Stimulated activated CD4-positive, alpha-beta T cell treated with anti-CD3 and anti-CD28 coated beads, Interleukin-1b, Interleukin-23, amount 100 ng/mL, for 24 hours (primary cell): ENCODE data around the gene DGKB.

ENCODE experiments used
- DNase-seq, 4 experiments: peaks; one replicate each; pipeline ENCODE4 v3.0.0-alpha.2; 2020; ENCODE audit warnings: low read depth in 4 of 4, low spot score in 1 of 4

DGKB gene

DNA sequence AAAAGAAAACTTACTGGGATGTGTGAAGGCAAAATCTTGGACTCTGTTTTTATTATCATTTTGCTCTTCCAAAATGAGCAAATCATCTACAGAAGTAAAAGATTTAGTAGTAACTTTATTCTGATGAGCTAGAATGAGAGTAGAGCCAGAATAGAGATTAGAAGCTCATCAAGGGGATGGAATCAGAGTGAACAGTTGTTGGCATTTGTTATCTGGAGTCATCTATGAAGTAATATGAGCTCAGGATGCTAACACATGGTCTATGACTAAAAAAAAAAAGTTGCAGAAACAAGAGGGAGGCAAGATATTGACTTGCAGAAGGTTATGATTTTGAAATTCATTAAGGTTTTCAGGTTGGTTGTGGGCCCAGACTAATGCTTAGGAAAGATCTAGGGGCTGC, 504.0 kb downstream of the DGKB start:
- DNase-seq = no peak

DNA sequence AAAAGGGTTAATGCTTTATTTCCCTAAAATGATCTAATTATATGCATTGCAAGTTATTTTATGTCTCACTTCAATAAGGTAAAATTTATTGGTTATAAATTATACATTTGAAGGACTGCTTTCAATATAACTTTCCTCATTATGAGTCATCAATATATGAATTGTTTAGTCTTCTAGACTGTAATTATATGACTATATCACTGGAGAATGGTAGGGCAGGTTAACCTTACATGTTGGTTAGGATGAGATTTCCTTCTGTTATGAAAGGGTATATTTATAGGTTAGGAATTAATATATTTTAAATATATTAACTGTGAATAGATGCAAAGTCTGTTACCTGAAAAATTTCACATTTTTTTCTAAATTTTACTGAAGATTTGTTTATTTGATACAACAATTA, 506.7 kb downstream of the DGKB start:
- no peak for DNase-seq

DNA sequence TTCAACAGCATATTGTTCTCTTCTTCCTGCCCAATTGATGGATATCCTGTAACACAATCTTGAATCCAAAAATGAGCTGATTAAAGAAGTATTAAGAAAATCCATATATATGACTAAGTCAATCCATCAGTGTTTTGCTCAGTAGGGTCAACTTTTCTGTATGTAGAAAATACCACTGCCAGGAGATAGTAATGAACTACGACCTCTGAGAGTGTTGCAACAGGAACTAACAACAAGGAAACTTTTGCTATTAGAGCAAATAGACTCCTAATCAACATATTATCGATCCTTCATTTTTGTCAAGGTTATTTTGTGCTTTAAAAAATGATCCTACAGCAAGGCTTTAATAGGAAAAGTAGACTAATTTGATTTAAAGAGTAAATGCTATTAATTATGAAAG, 507.8 kb downstream of the DGKB start:
- DNase-seq = no peak

DNA sequence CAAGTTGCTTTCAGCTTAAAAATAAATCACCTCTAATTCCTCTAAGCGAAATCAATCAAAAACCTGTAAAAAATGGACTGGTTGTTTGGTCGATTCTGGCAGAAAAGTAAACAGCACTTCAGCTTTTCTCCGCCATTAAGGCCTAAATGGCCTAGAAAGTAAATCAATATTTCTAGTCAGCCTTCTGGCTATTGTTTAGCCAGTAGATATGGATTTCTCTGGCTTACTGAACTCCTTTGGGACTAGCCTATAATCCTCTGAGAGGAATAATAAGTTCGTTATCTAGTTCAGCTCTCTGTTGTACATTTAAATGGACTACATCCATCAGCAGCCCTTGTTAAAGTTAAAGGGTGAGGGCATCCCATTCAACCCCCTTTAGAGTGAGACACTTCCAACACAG, 513.0 kb downstream of the DGKB start:
- no peak for DNase-seq

DNA sequence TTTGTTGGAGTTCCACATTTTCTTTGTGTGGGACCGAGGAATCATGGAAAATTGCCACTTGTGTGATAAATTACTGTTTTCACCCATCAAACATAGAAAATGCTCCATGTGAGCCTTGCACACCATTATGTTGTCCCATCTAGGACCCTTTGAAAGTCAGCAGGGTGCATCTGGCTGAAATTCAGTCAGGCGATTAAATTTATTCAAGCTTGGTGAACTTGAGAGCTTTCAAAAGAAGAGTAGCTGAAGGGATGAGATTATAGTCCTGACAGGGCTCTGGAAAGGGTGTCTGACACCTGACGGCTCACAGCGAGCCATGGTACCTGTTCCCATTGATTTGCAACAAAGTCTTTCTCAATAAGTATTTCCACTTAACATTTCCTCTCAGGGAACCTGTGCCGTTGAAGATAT, 513.4 kb downstream of the DGKB start:
- DNase-seq = no peak

DNA sequence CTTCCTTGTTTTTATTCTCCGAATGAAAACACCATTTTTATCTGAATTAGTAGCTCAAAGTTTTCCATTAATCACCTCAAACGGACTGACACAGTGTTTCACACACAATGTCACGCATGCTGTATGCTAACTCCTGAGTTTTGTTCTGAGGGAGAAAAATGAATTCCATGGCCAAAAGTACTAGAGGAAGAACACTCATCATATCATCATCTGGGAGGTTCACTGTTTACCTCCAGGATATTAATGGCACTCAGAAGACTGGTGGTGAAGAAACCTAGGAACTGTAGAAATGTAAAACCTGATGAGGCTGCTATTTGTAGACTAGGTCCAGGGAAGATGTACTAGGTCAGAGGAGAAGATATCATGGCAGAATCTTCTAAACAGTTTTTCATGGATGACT, 517.5 kb downstream of the DGKB start:
- no peak for DNase-seq

DNA sequence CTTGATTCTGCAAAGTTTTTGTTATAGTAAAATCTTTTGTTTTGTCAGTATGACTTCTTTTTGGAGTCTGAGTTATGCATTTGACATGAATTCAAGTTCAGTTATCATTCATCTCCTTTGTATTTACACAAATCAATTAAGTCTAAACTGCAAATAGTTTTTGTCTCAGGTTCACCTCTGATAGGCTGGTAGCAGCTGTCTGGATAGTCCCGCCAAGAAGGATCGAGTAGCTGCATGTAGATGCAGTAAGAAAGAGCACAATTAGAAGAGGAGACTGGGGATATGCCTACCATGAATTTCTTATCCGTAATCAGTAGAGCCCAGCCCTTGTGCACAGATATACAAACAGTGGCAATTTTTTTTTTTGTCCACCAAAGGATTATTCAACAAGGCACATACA, 520.6 kb downstream of the DGKB start:
- DNase-seq = no peak

DNA sequence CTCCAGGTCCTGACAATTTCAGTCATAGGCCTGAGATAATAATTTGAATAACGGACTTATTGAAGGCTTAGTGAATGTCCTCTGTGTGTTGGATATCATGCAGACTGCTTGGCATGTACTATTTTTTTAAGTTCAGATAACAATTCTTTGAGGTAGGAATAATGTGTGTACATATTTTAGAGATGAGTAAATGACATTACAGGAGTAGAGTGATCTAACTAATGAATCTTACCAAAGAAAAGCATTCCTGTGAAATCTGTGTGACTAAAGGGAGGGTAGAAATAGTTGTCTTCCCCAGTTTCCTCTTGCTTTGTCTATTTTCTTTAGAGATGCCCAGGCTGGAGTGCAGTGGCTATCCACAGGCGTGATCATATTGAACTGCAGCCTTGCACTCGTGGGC, 521.2 kb downstream of the DGKB start:
- no peak for DNase-seq

DNA sequence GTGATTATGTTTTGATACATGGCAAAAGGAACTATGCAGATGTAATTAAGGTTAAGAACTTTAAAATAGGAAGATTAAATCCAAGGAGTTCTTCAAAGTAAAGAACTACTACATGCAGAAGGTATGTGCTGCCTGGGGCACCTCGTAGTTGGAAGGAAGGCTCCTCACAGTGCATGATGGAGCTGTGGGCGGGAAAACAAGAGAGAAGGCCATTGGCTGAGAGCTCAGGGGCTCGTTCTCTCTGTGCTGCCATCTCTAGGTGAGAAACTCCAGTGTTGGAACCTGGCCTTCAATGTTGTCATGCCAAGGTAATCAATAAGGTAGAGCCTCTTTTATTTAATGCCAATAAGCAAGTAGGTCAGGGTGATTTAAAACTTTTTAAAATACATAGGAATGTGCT, 521.7 kb downstream of the DGKB start:
- DNase-seq = no peak

DNA sequence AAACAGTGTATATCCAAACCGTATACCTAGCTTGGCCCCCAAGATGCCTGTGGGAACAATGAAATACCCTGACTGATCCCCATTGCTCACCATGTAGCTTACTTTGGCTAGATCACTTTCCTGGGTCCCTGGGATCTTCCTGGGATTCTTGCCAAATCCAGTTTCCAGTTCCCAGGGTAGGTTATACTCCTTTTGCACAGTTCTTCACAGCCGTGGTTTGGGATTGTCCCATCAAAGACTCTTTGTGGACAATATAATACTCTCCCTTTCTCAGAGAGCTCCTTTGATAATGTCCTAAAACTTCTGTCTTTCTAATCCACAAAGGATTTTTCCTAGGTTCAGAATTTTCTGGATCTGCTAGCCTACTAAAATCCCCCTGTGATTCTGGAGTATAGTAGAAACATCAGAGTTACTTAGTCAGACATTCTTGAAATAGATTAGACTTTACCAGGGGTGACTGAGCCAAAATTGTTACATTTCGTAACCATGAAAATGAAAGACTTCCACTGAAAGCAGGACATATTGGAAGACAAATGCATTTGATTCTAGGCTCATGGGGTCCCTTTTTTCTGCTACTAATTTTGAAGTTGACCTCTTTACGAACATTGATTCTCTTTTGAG, 524.8 kb downstream of the DGKB start:
- DNase-seq = no peak

DNA sequence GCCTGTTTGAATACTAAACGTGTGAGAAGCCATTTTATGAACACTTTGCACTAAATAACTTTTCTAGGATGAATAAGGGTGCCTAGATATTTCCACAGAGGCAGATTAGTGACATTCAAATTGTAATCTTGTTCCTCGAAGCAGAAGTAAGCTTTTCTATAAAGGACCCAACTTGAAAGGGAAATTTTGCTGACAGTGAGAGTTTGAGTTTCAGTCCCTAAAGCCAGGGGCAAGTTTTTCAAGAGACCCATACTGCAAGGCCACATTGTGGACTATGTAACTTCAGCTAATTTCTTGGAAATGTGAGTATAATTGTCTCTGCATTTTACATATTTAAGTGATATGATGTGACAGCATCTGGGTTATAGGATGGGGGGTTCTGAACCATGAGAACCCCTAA, 525.8 kb downstream of the DGKB start:
- DNase-seq = no peak

DNA sequence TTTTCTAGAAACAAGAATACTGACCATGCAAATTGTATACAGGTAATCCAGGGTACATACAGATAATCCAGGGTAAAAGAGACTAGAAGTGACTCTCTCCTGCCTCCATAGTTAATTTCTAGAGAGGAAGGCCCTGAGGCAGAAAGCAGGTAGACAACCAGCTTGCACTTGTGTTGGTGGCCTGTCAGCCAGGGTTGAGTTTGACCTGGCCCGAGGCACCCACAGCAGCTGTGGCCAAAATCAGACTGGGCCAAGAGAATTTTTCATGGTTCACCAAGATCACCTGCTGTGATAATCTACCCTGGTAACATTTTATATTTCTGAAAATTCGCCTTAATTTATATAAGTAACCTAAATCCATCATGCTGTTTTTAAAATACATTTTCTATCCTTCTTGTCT, 526.6 kb downstream of the DGKB start:
- DNase-seq = no peak

DNA sequence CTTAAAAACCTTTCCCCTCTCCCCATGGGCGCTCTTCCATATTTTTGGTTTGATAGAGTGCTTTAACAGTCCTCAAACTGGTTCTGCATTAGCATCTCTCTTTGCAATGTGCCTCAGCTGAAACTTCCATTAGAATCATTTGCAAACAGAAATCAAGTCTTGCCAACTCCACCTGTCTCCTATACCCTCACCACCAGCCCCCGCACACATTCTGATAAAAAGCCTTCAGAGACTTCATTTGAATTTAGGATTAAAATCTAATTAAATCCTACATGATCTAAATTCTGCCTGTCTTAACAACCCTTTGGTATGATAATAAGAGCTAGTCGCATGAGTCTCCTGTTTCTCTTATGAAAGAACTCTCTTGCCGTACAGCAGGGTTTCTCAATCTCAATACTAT, 528.2 kb downstream of the DGKB start:
- DNase-seq = no peak

DNA sequence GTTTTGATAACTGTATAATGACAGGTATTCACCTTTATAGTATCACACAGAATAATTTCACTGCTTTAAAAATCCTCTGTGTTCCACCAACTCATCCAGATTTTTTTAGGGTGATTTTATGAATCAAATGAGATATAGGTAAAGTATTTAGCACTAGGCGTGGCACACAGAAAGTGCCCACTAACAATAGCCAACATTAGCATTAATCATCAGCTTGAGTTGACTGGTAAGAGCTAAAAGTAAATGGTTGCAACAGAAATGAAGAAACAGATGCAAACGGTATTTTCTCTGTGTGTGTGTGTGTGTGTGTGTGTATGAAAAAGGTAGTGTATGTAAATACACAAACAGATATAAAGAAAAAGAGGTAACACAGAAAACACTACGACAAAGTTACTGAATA, 534.3 kb downstream of the DGKB start:
- DNase-seq = no peak

DNA sequence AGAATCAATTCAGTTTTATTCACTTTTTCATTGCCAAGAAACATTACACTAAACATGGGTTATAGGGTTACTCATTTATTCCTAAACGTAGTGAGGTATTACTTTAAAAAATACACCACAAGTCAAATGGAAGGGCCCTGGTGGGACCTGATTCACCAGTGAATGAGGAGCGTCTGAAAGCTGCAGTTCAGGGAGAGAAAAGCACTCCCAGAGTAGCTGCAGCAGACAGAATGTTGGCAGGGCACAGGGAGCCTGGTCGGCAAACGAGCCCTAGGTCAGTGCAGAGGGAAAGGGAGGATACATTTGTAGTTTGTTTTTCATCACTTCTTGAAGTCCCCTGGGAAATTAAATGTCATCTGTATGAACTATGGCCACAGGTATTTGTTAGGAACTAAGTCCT, 551.4 kb downstream of the DGKB start:
- DNase-seq = no peak

DNA sequence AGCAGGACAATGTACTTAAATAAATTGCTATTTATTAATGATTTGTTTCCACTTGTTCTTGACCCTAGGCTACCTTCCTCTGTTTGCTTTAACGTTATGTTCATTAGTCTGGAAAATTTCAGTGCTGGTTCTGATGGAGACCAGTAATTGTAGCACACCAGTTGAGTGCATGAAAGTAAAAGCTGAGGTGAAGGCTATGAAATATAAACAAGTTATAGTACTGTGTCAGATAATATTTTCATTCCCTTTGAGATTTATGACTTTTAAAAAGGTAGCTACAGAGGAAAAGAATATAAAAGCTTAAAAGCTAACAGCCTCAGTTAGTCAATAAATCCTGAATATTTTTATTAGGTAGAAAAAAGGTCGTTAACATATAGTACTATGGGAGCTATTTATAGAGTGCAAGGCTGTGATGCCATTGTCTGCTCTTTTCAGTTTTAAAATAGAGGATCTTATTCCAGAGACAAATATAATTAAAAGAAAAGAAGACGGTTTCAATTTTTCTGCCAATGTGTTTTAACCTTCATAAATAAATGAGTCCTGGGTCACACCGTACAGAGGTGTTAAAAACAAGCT, 561.3 kb downstream of the DGKB start:
- no peak for DNase-seq

DNA sequence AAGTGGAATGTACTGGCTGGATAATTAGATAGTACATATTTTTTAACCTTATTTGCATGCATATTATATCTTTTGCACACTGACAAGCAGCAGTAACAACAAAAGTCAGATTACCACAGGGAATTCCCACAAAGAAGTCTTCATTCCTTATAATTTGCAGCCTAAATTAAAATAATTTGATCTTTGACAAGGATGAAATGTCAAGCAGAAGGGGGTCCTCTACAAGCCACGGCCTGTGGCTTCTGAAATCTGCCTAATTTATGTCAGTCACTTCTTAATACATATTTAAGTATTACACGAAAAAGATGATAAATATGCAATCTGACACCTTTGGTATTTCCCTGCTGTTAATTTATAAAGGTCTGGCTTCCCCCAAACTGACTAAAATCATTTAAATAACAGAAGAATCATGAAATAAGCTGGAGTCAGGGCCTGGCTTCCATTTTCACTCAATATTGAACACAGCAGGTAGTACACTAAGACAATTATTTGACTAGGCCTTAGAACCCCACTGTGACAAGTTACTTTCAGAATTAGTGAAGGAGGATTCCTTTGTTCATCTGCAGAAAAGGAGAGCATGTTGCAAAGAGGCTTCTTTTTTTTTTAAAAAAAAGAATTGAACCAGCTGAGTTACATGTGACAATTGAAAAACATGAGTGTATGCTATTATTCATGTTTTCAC, 562.0 kb downstream of the DGKB start:
- DNase-seq = no peak

DNA sequence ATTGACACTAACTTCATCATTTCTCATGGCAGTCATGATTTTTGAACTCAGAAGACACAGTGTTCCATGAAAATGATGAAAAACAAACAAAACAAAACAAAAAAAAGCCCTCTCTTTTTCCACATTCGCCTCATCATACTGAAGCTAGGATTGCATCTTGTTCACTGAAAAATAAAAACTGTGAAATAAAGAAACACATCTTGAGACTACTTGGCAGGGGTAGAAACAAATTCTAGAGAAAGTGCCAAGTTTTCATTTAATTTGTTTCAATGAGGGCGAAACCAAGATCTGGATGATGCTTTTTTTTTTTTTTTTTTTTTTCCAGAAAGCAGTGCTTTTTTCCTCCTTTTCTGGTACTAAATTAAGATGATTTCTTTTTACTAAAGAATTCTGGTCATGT, 562.7 kb downstream of the DGKB start:
- no peak for DNase-seq

DNA sequence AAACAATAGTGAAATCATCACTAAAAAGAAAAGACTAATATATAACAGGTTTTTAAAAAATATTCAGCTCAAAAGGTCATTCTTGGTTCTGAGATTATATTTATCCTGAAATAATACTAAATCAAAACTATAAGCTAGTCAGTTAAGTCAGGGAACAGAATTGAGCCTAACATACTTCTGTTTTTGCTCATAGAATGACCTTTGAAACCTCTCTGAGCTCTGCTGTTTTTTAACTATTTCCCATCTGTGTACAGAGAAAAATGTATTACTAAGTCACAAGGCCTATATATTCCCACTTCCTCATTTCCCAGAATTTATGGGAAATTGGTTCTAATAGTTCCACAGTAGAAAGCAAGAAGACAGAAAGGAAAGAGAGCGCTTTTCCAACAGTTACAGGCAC, 566.3 kb downstream of the DGKB start:
- no peak for DNase-seq

DNA sequence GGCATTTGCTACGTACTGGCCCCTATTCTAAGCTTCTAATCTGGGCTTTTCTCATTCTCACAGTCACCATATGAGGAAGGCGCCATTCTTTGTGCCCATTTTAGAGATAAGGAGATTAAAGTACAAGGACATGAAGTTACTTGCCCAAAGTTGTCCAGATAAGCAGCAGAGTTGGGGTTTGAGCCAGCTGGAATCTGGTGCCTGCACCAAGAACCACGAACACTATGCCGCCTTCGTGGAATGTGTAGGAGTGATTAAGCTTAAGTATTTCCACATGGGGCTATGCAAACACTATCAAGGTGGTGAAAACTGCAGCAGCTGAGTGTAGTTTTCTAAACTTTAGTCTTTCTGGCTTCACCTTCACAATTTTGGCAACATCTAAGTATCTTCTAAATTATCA, 570.4 kb downstream of the DGKB start:
- no peak for DNase-seq

DNA sequence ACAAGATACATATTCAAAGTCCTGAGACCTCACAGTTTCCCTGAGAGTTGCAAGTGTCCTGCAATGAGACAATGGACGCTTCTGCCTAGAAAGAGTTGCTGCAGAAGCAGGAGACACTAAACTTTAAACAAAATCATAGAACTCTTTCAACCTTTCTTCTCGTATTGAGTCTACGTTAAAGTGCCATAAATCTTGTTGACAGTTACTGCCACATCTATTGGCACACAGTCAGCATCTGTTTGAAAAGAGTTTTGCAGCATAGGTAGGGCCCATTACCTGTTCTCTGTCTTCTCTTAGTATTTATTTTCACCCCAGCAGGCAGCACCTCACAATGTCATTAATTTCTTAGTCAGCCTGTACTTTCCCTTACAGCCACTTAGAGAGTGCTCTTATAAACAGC, 577.8 kb downstream of the DGKB start:
- no peak for DNase-seq

DNA sequence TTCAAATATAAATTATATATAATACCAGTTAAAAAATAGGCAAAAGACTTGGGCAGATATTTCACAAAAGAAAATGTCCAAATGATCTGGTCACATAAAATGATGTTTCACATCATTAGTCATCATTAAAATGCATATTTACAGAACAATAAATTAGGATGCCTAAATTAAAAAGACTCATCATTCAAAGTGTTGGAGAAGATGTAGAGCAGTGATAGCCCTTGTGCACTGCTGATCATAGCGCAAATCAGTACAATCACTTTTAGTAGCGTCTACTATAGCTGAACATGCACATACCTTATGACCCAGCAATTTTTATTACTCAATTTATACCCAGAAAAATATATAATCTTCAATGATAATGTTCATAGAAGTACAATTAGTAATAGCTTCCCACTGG, 579.8 kb downstream of the DGKB start:
- DNase-seq = no peak

DNA sequence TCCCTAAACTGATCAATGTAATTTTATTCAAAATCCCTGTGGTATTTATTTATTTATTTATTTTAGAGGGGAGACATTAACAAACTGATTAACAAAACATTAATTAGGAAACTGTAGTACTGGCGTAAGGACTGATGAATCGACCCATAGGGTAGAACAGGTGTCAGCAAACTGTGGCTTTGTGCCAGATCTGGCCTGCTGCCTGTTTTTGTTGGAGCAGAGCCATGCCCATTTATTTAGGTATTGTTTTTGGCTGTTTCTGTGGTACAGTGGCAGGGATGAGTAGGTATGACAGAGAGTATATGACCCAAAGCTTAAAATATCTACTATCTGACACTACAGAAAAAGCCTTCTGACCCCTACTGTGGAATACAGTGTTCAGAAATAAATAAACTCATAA, 580.6 kb downstream of the DGKB start:
- DNase-seq = no peak
